Thoracic aorta (tissue), 2 donors: ENCODE measurements around the gene USP54. TPM values are rescaled to one million over a fixed set of nuclear protein-coding genes. Genes with fewer than 3 reads are reported as not detected.

Experiments
- ATAC-seq: fragments of 150-250 bp; one replicate; pipeline ENCODE4 v1.8.0; 2017; ENCODE audit warnings: low read depth; ENCODE audit not compliant: insufficient number of reproducible peaks, low FRiP score
- DNase-seq: peaks from one replicate; pipeline ENCODE4 v3.0.0-alpha.2; 2020; ENCODE audit warnings: low spot score
- H3K27ac ChIP-seq, 2 donors: fragments of 200-600 bp; sonication (generic); 1 replicate in 1 of 2; 2 replicates in 1 of 2; pipeline ENCODE4 v1.5.1; 2016; ENCODE audit warnings: mild to moderate bottlenecking in 2 of 2, moderate library complexity in 2 of 2
- H3K27me3 ChIP-seq: fragments of 200-600 bp; sonication (generic); replicated peaks from 2 replicates; pipeline ENCODE4 v1.6.0; 2016; ENCODE audit warnings: mild to moderate bottlenecking; ENCODE audit not compliant: insufficient read depth
- H3K36me3 ChIP-seq: fragments of 200-600 bp; sonication (generic); one replicate; pipeline ENCODE4 v1.5.1; 2016
- H3K4me1 ChIP-seq, 2 donors: fragments of 200-600 bp; sonication (generic); 1 replicate in 1 of 2; 2 replicates in 1 of 2; pipeline versions ENCODE4 v1.5.1 to v1.6.0; 2016; ENCODE audit warnings: low read depth in 2 of 2, mild to moderate bottlenecking in 1 of 2; ENCODE audit not compliant: control insufficient read depth in 1 of 2
- H3K4me3 ChIP-seq: fragments of 200-600 bp; sonication (generic); 2 replicates; pipeline ENCODE4 v1.5.1; 2016; ENCODE audit warnings: mild to moderate bottlenecking
- H3K9me3 ChIP-seq: fragments of 200-600 bp; sonication (generic); 2 replicates; pipeline ENCODE4 v1.5.1; 2016
- CTCF ChIP-seq: fragments of 200-600 bp; sonication (generic); IDR thresholded peaks from one replicate; pipeline ENCODE4 v1.5.1; 2019; ENCODE audit warnings: antibody characterized with exemption
- total RNA-seq, 2 donors: library from RNA; depleted of rRNA; stranded (reverse); fragments of >200 nt; gene quantifications; one replicate each; pipeline versions ENCODE4 v1.1.0 to v1.2.3, GENCODE V29; 2016

The USP54 gene
- total RNA-seq, 2 donors from 2014 or later: 20.1 to 45.1 TPM

- Histone ChIP-seq H3K27me3 (no peaks in the 10 kb centered on the region), H3K27ac (no peak overlapping the region), H3K9me3 (no peaks in the 10 kb centered on the region), H3K4me3 (no peak overlapping the region), H3K4me1 (peaks cover 0 to 23% of the 10 kb centered on the region in 2 donors), H3K36me3 (no peaks in the 10 kb centered on the region)
- ATAC-seq: no peak
- TF ChIP-seq CTCF: no peak
- no peak for DNase-seq
These were observed 39.6 kb downstream of the USP54 start for GRCh38 chr10:73551515-73551914.

DNA sequence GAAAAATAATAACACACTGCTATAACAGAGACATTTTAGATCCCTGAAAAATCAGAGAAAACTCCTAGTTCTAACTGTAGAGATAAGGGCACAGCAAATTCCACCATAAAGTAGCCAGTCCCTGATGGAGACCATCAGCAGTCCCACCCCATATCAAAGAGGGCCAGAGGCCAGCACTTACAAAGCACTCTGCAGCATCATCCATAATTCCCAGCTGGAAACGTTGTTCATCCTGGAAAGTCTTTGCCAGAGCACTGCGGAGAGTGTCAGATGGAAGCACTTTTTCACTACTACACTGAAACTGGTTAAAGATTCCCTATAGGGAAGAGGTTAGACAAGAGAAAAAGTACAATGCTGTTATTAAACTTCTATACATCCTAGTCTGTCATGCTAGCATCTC, 45.8 kb downstream of the USP54 start:
- no peak for TF ChIP-seq CTCF
- H3K36me3 ChIP-seq: peaks cover 6% of the 10 kb centered on the region
- ATAC-seq: no peak

GRCh38 chr10:73537709-73538108, 53.4 kb downstream of the USP54 start:
- H3K36me3 ChIP-seq: peaks cover 13% of the 10 kb centered on the region
- no peak for ATAC-seq
- no peak for TF ChIP-seq CTCF

More for the DNA sequence above, 45.8 kb downstream of the USP54 start:
- Histone ChIP-seq H3K27ac (no peak overlapping the region), H3K9me3 (no peaks in the 10 kb centered on the region), H3K4me1 (no peaks in the 10 kb centered on the region), H3K27me3 (no peaks in the 10 kb centered on the region), H3K4me3 (no peak overlapping the region)
- DNase-seq: no peak

GRCh38 chr10:73537288-73537687, 53.9 kb downstream of the USP54 start:
- H3K4me1 ChIP-seq: no peaks in the 10 kb centered on the region
- no peak for ATAC-seq
- no peaks in the 10 kb centered on the region for H3K9me3 ChIP-seq
- H3K36me3 ChIP-seq: peaks cover 11% of the 10 kb centered on the region
- DNase-seq: no peak
- no peak overlapping the region for H3K27ac ChIP-seq
- H3K27me3 ChIP-seq: no peaks in the 10 kb centered on the region
- no peak for TF ChIP-seq CTCF
- no peak overlapping the region for H3K4me3 ChIP-seq

More at GRCh38 chr10:73537709-73538108, 53.4 kb downstream of the USP54 start:
- Histone ChIP-seq H3K27me3 (no peaks in the 10 kb centered on the region), H3K4me1 (no peaks in the 10 kb centered on the region), H3K27ac (no peak overlapping the region), H3K4me3 (no peak overlapping the region), H3K9me3 (no peaks in the 10 kb centered on the region)
- no peak for DNase-seq

- no peak overlapping the region for H3K27ac ChIP-seq
- TF ChIP-seq CTCF: no peak
- ATAC-seq: no peak
- H3K27me3 ChIP-seq: no peaks in the 10 kb centered on the region
- no peak for DNase-seq
- no peaks in the 10 kb centered on the region for H3K4me1 ChIP-seq
- no peak overlapping the region for H3K4me3 ChIP-seq
- H3K36me3 ChIP-seq: peaks cover 14% of the 10 kb centered on the region
- no peaks in the 10 kb centered on the region for H3K9me3 ChIP-seq
These were observed 56.3 kb downstream of the USP54 start for GRCh38 chr10:73534857-73535256.
